H1 (cell line): Measurements from ENCODE around the gene RCSD1. TPM values are rescaled to one million over a fixed set of nuclear protein-coding genes. Genes with fewer than 3 reads are reported as not detected.

Experiments used
- ATF3 ChIP-seq: IDR thresholded peaks from 2 replicates; pipeline ENCODE4 v1.6.1; 2011; ENCODE audit warnings: low read depth, mild to moderate bottlenecking, low read length; ENCODE audit not compliant: insufficient read depth
- polyA plus RNA-seq, 7 experiments: library from polyadenylated mRNA; depleted of rRNA in 3 of 7; stranded (reverse) in 5 of 7; unstranded in 2 of 7; fragments of >200 nt in 5 of 7; fragments of 200-250 nt in 2 of 7; gene quantifications; 1 replicate in 5 of 7; 2 replicates in 1 of 7; 4 replicates in 1 of 7; pipeline versions ENCODE4 v1.2.1 to v1.2.3, GENCODE V29; 2011 to 2013; ENCODE audit warnings: missing spikeins in 2 of 7, mixed read lengths in 2 of 7
- total RNA-seq: library from RNA; stranded (reverse); fragmentation: NEBNext Ultra II Directional; extraction: Animal tissue kit (Norgen Biotek cat#: 25700); gene quantifications from 2 replicates; pipeline ENCODE4 v1.2.1, GENCODE V29; 2021

The RCSD1 gene
- total and polyA plus RNA-seq, 2 of the 8 experiments (the other 6 are each of a cell fraction or from before 2014, with no cell fraction given): 0.47 to 0.69 TPM

- no peak for TF ChIP-seq ATF3
- TF ChIP-seq, all 59 proteins: peak for 0
Measured at GRCh38 chr1:167638064-167638463, 8.0 kb downstream of the RCSD1 start (continued).
